Lower lobe of right lung (tissue), 2 donors: ENCODE measurements around the gene PRM2. TPM values are rescaled to one million over a fixed set of nuclear protein-coding genes. Genes with fewer than 3 reads are reported as not detected.
"Not testable (repeated sequence)": the region's sequence is repeated elsewhere in the genome, so short reads cannot be mapped to it uniquely, and the experiment has no call there.

Source experiments
- ATAC-seq, 2 donors: fragments of 200-7000 bp; cut with Tn5 transposase; one replicate each; pipeline ENCODE4 v1.9.1; 2020 to 2022; ENCODE audit warnings: mild to moderate bottlenecking in 2 of 2, moderate library complexity in 2 of 2
- DNase-seq: peaks from one replicate; pipeline ENCODE4 v3.0.0-alpha.2; 2020
- H3K27ac ChIP-seq: fragments of 200-600 bp; one replicate; pipeline ENCODE4 v1.8.0; 2022
- H3K27me3 ChIP-seq: fragments of 200-600 bp; one replicate; pipeline ENCODE4 v1.8.0; 2022; ENCODE audit warnings: low read depth
- H3K36me3 ChIP-seq: fragments of 200-600 bp; one replicate; pipeline ENCODE4 v1.8.0; 2022; ENCODE audit warnings: mild to moderate bottlenecking
- H3K4me1 ChIP-seq: fragments of 200-600 bp; one replicate; pipeline ENCODE4 v1.8.0; 2022
- H3K4me3 ChIP-seq: fragments of 200-600 bp; one replicate; pipeline ENCODE4 v1.8.0; 2022; ENCODE audit warnings: mild to moderate bottlenecking
- H3K9me3 ChIP-seq: fragments of 200-600 bp; one replicate; pipeline ENCODE4 v1.8.0; 2022
- CTCF ChIP-seq: fragments of 200-600 bp; IDR thresholded peaks from one replicate; pipeline ENCODE4 v1.8.0; 2022; ENCODE audit warnings: antibody characterized with exemption, mild to moderate bottlenecking
- intact Hi-C: fragments of 100-400 bp; cut with DNase I; formaldehyde crosslinking; loops from one replicate; pipeline ENCODE4 v1.11.0; 2022
- total RNA-seq: library from RNA; stranded (reverse); fragmentation: NEBNext Ultra II Directional; extraction: Animal tissue kit (Norgen Biotek cat#: 25700); gene quantifications from one replicate; pipeline ENCODE4 v1.2.1, GENCODE V29; 2021
- donor health status: DM: no; HTN: yes; CAD: no; lungs with severe emphysema.

The PRM2 gene
- total RNA-seq, 1 donor from 2014 or later: not detected

- no peaks in the 10 kb centered on the region for H3K9me3 ChIP-seq
- no peaks in the 10 kb centered on the region for H3K27me3 ChIP-seq
- TF ChIP-seq CTCF: no peak
- intact Hi-C loops: no loop called here
- H3K36me3 ChIP-seq: no peaks in the 10 kb centered on the region
- H3K4me3 ChIP-seq: no peak overlapping the region
- peaks cover 18% of the 10 kb centered on the region for H3K4me1 ChIP-seq
- peak; percentile 60 for DNase-seq
- peak; percentile 83 to 87 for ATAC-seq
- peak overlapping the region; percentile 58 for H3K27ac ChIP-seq
These were observed 27.3 kb upstream of the PRM2 start for GRCh38 chr16:11303405-11304138.

- Histone ChIP-seq H3K9me3 (no peaks in the 10 kb centered on the region), H3K27ac (peak overlapping the region; percentile 58), H3K4me1 (peaks cover 18% of the 10 kb centered on the region), H3K36me3 (no peaks in the 10 kb centered on the region), H3K4me3 (no peak overlapping the region), H3K27me3 (no peaks in the 10 kb centered on the region)
- no peak for TF ChIP-seq CTCF
- DNase-seq (no peak), ATAC-seq (no peak)
- intact Hi-C loops: no loop called here
These were observed 26.7 kb upstream of the PRM2 start for GRCh38 chr16:11302977-11303376.

- peaks cover 23% of the 10 kb centered on the region for H3K4me1 ChIP-seq
- ATAC-seq (no peak), DNase-seq (no peak)
- intact Hi-C loops: no loop called here
- no peak overlapping the region for H3K4me3 ChIP-seq
- TF ChIP-seq CTCF: no peak
- no peaks in the 10 kb centered on the region for H3K9me3 ChIP-seq
- H3K27me3 ChIP-seq: no peaks in the 10 kb centered on the region
- peak overlapping the region; percentile 24 for H3K27ac ChIP-seq
- no peaks in the 10 kb centered on the region for H3K36me3 ChIP-seq
These were observed 25.6 kb upstream of the PRM2 start for GRCh38 chr16:11301645-11302501.

GRCh38 chr16:11300560-11300892 lies 24.2 kb upstream of the PRM2 start:
- ATAC-seq (no peak), DNase-seq (no peak)
- no peaks in the 10 kb centered on the region for H3K36me3 ChIP-seq
- H3K4me1 ChIP-seq: peaks cover 33% of the 10 kb centered on the region
- TF ChIP-seq CTCF: no peak
- no peak overlapping the region for H3K4me3 ChIP-seq
- intact Hi-C loops: no loop called here
- H3K27me3 ChIP-seq: no peaks in the 10 kb centered on the region
- no peak overlapping the region for H3K27ac ChIP-seq
- no peaks in the 10 kb centered on the region for H3K9me3 ChIP-seq

- no peaks in the 10 kb centered on the region for H3K9me3 ChIP-seq
- H3K4me3 ChIP-seq: no peak overlapping the region
- no peak overlapping the region for H3K27ac ChIP-seq
- peaks cover 33% of the 10 kb centered on the region for H3K4me1 ChIP-seq
- no peak for DNase-seq
- H3K36me3 ChIP-seq: no peaks in the 10 kb centered on the region
- no peak for ATAC-seq
- TF ChIP-seq CTCF: no peak
- H3K27me3 ChIP-seq: no peaks in the 10 kb centered on the region
- intact Hi-C loops: no loop called here
These were observed 23.7 kb upstream of the PRM2 start for GRCh38 chr16:11299865-11300559.

GRCh38 chr16:11298950-11299547 lies 22.8 kb upstream of the PRM2 start:
- ATAC-seq, H3K9me3 ChIP-seq, H3K36me3 ChIP-seq, H3K27ac ChIP-seq, intact Hi-C loops, DNase-seq, H3K4me3 ChIP-seq, H3K27me3 ChIP-seq: not testable (repeated sequence)
- peaks cover 33% of the 10 kb centered on the region for H3K4me1 ChIP-seq
